Pancreas (tissue), 10 donors: ENCODE measurements around the gene NRP2. TPM values are rescaled to one million over a fixed set of nuclear protein-coding genes. Genes with fewer than 3 reads are reported as not detected.

ENCODE experiments used
- ATAC-seq, 4 donors: fragments of 200-7000 bp; cut with Tn5 transposase; one replicate each; pipeline versions ENCODE4 v1.8.0 to v1.9.1; 2020; ENCODE audit warnings: mild to moderate bottlenecking in 4 of 4, moderate library complexity in 4 of 4
- DNase-seq, 6 donors: peaks; one replicate each; pipeline ENCODE4 v3.0.0-alpha.2; 2020
- FAIRE-seq: peaks from 2 replicates; lab custom pipeline; 2012; peaks lifted over from hg19 to GRCh38; lab: Jason Lieb, UNC
- H3K27ac ChIP-seq, 4 donors: fragments of 200-600 bp; sonication (generic); 1 replicate in 3 of 4; 2 replicates in 1 of 4; pipeline versions ENCODE4 v1.5.0 to v1.8.0; 2020
- H3K27me3 ChIP-seq, 4 donors: fragments of 200-600 bp; one replicate each; pipeline ENCODE4 v1.8.0; 2021
- H3K36me3 ChIP-seq, 3 donors: fragments of 200-600 bp; sonication (generic) in 1 of 3; one replicate each; pipeline versions ENCODE4 v1.5.0 to v1.8.0; 2020 to 2021
- H3K4me1 ChIP-seq, 3 donors: fragments of 200-600 bp; one replicate each; pipeline ENCODE4 v1.8.0; 2021
- H3K4me3 ChIP-seq, 4 donors: fragments of 200-600 bp; sonication (generic) in 2 of 4; one replicate each; pipeline versions ENCODE4 v1.5.0 to v1.8.0; 2020 to 2021
- H3K9me3 ChIP-seq, 4 donors: fragments of 200-600 bp; one replicate each; pipeline ENCODE4 v1.8.0; 2021
- CTCF ChIP-seq, 4 donors: fragments of 200-600 bp; sonication (generic) in 3 of 4; IDR thresholded peaks; one replicate each; pipeline versions ENCODE4 v1.5.0 to v1.8.0; 2021; ENCODE audit warnings: antibody characterized with exemption in 4 of 4
- WGBS, 2 donors: extraction: QIAGEN DNeasy Blood & Tissue Kit; methylation state at CpG; one replicate each; pipeline ENCODE4 v1.1.7; 2013; 5-methylcytosine and 5-hydroxymethylcytosine counted together
- intact Hi-C, 3 donors: fragments of 100-400 bp; cut with DNase I; formaldehyde crosslinking; loops; one replicate each; pipeline versions ENCODE4 v1.11.1 to v1.14.2; 2022
- polyA plus RNA-seq, 2 donors: library from polyadenylated mRNA; stranded (reverse); fragments of 200-250 nt; gene quantifications; one replicate each; pipeline ENCODE4 v1.2.3, GENCODE V29; 2013
- total RNA-seq, 6 donors: library from RNA; stranded (reverse); fragmentation: NEBNext Ultra II Directional in 4 of 6; extraction: Animal tissue kit (Norgen Biotek cat#: 25700) in 4 of 6; gene quantifications; one replicate each; pipeline versions ENCODE4 v1.2.1 to v1.2.4, GENCODE V29; 2021 to 2023
- donor health status: healthy with polysubstance abuse.
- donor health status: DM: no; HTN: no; CAD: no; lungs with moderate emphysema.
- donor health status: DM: no; HTN: no; CAD: no.
- donor health status: control.
- donor health status: control.
- donor health status: Bipolar disorder and iron deficiency.
- donor health status: DM: yes; HTN: yes; CAD: no.
- donor health status: DM: no; HTN: no; CAD: no.
- donor health status: DM: no; HTN: no; CAD: no.
- donor health status: DM: yes; HTN: yes; CAD: no.

The NRP2 gene
- total and polyA plus RNA-seq, 8 donors, result 0.65 to 11.0 (median 1.6) TPM

GRCh38 chr2:205699515-205700289 lies 17.4 kb downstream of the NRP2 start:
- 73 to 74% methylated on average over 4 of the region's 4 CpGs for WGBS, 2 donors
- peaks cover 0 to 6% (median 0%) of the 10 kb centered on the region in 3 donors for H3K4me1 ChIP-seq
- DNase-seq (no peak), ATAC-seq (peak in 1 of 4 donors; percentile 15), FAIRE-seq (no peak)
- TF ChIP-seq CTCF (IDR thresholded peaks at IDR 0.05), result no peak
- H3K9me3 ChIP-seq, result no peaks in the 10 kb centered on the region
- intact Hi-C loops, result no loop called here
- no peak overlapping the region for H3K4me3 ChIP-seq
- no peaks in the 10 kb centered on the region for H3K27me3 ChIP-seq
- no peaks in the 10 kb centered on the region for H3K36me3 ChIP-seq
- peak overlapping the region in 2 of 4 donors; percentile 57 for H3K27ac ChIP-seq

- H3K36me3 ChIP-seq, result no peaks in the 10 kb centered on the region
- H3K9me3 ChIP-seq, result no peaks in the 10 kb centered on the region
- FAIRE-seq (no peak), ATAC-seq (peak in 3 of 4 donors; percentile 18 to 66 (median 61)), DNase-seq (no peak)
- H3K27ac ChIP-seq, result peak overlapping the region in 2 of 4 donors; percentile 57
- H3K27me3 ChIP-seq, result no peaks in the 10 kb centered on the region
- H3K4me1 ChIP-seq, result peaks cover 0 to 6% (median 0%) of the 10 kb centered on the region in 3 donors
- 70 to 78% methylated on average over 12 of the region's 12 CpGs for WGBS, 2 donors
- TF ChIP-seq CTCF (IDR thresholded peaks at IDR 0.05), result no peak
- intact Hi-C loops, result no loop called here
- H3K4me3 ChIP-seq, result no peak overlapping the region
Observed at GRCh38 chr2:205700331-205701132, 18.2 kb downstream of the NRP2 start.

- ATAC-seq (no peak), DNase-seq (no peak), FAIRE-seq (no peak)
- Histone ChIP-seq H3K4me1 (peaks cover 0 to 6% (median 0%) of the 10 kb centered on the region in 3 donors), H3K36me3 (no peaks in the 10 kb centered on the region), H3K9me3 (no peaks in the 10 kb centered on the region), H3K4me3 (no peak overlapping the region), H3K27ac (peak overlapping the region in 2 of 4 donors; percentile 57), H3K27me3 (no peaks in the 10 kb centered on the region)
- TF ChIP-seq CTCF (IDR thresholded peaks at IDR 0.05), result no peak
- 88 to 90% methylated on average over 1 of the region's 1 CpG for WGBS, 2 donors
- intact Hi-C loops, result no loop called here
Observed at GRCh38 chr2:205701509-205701908, 19.2 kb downstream of the NRP2 start.

DNA sequence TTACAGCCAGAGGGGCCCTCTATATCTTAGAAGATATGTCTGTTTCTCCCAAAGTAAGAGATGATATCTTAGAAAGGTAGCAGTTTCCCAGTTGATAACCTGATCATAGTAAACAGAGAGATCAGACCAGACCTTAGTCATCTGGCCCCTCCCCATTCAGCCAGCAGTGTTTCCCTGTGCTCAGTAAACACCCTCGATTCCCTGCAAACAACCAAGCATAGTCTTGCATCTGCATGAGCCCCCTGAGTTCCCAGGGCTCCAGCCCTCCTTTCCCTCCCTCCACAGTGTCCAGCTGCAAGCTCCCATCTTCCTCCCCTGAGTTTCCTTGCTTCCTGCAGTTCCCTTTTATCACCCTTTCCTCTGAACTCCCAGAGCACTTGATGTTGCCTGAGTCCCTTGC lies 20.3 kb downstream of the NRP2 start:
- no peaks in the 10 kb centered on the region for H3K27me3 ChIP-seq
- H3K27ac ChIP-seq, result no peak overlapping the region
- FAIRE-seq (no peak), ATAC-seq (no peak), DNase-seq (no peak)
- no peak for TF ChIP-seq CTCF (IDR thresholded peaks at IDR 0.05)
- intact Hi-C loops, result no loop called here
- H3K4me3 ChIP-seq, result no peak overlapping the region
- H3K9me3 ChIP-seq, result no peaks in the 10 kb centered on the region
- H3K36me3 ChIP-seq, result no peaks in the 10 kb centered on the region
- peaks cover 0 to 6% (median 0%) of the 10 kb centered on the region in 3 donors for H3K4me1 ChIP-seq
- 25 to 29% methylated on average over 1 of the region's 1 CpG for WGBS, 2 donors
